Suppressor macrophage treated with lipopolysaccharide for 4 hours (primary cell): ENCODE results near the gene MFN2.
A peak's percentile ranks its signal among the peaks of the same experiment; 100 is the strongest.

Experiments used
- DNase-seq: peaks from one replicate; pipeline ENCODE4 v3.0.0-alpha.2; 2020

Gene MFN2

GRCh38 chr1:12052997-12053686 is 72.9 kb downstream of the MFN2 start:
- DNase-seq, result no peak

- DNase-seq, result peak; percentile 63
These were observed 73.7 kb downstream of the MFN2 start for GRCh38 chr1:12053752-12054548.

GRCh38 chr1:12055259-12055658 is 75.0 kb downstream of the MFN2 start:
- DNase-seq, result no peak

- no peak for DNase-seq
These were observed 76.1 kb downstream of the MFN2 start for GRCh38 chr1:12056331-12056841.

- DNase-seq, result peak; percentile 57
These were observed 77.1 kb downstream of the MFN2 start for GRCh38 chr1:12057382-12057781.

- no peak for DNase-seq
These were observed 77.9 kb downstream of the MFN2 start for GRCh38 chr1:12057940-12058687.

- no peak for DNase-seq
These were observed 79.0 kb downstream of the MFN2 start for GRCh38 chr1:12059226-12059625.

- DNase-seq, result peak; percentile 30
These were observed 79.6 kb downstream of the MFN2 start for GRCh38 chr1:12059722-12060464.

GRCh38 chr1:12060500-12060899 is 80.3 kb downstream of the MFN2 start:
- no peak for DNase-seq
